Measurements from ENCODE around the gene SF1. TPM values are rescaled to one million over a fixed set of nuclear protein-coding genes. Genes with fewer than 3 reads are reported as not detected.

SF1 gene
- total and polyA plus RNA-seq, 9 of the 15 experiments (the other 6 are each of a cell fraction or from before 2014, with no cell fraction given), result 13.1 to 334 (median 111) TPM

DNA sequence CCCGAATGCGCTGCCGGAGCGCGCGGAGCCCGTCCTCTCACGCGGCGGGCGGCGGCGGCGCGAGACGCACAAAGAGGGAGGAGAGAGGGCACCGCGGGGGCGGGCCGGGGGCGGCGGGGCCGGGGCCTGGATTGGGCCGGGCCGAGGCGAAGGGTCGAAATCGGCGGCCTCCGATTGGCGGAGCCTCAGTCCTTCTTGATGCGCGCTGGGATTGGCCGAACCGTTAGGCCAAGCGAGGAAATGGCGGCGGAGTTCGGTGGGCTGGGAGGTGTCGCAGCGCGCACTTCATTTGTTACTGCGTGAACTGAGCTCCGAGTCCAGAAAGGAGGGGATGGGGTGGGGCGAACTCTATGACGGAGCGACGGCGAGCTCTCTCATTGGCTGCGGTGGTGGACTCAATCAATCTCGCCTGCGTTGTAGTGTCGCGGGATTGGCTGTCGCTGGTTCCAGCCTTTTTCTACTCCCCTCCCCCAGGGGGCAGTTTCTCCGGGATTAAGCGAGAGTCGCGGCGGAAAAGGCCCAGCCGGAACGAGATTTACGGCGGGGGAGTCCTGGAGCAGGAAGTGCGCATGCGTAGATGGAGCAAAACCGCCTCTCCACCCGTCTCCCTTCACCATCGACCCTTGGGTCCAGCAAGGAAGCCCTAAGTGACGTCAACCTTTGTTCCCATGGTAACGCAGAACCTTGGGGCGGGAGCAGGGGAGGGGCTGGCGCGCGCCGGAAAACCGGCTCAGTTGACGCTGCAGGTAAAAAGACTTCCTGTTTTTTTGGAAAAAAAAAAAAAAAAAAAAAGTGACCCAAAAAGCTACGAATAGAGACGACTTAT lies at the start of gene SF1 (continued):
- TF ChIP-seq POLR2A (conservative IDR thresholded peaks at IDR 0.05) (peak; percentile 89), ZBTB9 (CRISPR knock-in tag; IDR thresholded peaks at IDR 0.05) (no peak), POLR2H (tag; IDR thresholded peaks at IDR 0.05; ENCODE audit: low read depth) (peak; percentile 93), CHD7 (IDR thresholded peaks at IDR 0.05; ENCODE audit: low read depth, low read length) (no peak), CC2D1A (IDR thresholded peaks at IDR 0.05) (peak; percentile 20; the same call in 1 of the 2 replicates)
- TF ChIP-seq, protein P1, sequence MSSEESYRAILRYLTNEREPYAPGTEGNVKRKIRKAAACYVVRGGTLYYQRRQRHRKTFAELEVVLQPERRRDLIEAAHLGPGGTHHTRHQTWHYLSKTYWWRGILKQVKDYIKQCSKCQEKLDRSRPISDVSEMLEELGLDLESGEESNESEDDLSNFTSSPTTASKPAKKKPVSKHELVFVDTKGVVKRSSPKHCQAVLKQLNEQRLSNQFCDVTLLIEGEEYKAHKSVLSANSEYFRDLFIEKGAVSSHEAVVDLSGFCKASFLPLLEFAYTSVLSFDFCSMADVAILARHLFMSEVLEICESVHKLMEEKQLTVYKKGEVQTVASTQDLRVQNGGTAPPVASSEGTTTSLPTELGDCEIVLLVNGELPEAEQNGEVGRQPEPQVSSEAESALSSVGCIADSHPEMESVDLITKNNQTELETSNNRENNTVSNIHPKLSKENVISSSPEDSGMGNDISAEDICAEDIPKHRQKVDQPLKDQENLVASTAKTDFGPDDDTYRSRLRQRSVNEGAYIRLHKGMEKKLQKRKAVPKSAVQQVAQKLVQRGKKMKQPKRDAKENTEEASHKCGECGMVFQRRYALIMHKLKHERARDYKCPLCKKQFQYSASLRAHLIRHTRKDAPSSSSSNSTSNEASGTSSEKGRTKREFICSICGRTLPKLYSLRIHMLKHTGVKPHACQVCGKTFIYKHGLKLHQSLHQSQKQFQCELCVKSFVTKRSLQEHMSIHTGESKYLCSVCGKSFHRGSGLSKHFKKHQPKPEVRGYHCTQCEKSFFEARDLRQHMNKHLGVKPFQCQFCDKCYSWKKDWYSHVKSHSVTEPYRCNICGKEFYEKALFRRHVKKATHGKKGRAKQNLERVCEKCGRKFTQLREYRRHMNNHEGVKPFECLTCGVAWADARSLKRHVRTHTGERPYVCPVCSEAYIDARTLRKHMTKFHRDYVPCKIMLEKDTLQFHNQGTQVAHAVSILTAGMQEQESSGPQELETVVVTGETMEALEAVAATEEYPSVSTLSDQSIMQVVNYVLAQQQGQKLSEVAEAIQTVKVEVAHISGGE (CRISPR knock-in tag; IDR thresholded peaks at IDR 0.05), result peak in 1 of 3 experiments; percentile 91; a peak in 2 of 6 replicates
- TF ChIP-seq, protein P2, sequence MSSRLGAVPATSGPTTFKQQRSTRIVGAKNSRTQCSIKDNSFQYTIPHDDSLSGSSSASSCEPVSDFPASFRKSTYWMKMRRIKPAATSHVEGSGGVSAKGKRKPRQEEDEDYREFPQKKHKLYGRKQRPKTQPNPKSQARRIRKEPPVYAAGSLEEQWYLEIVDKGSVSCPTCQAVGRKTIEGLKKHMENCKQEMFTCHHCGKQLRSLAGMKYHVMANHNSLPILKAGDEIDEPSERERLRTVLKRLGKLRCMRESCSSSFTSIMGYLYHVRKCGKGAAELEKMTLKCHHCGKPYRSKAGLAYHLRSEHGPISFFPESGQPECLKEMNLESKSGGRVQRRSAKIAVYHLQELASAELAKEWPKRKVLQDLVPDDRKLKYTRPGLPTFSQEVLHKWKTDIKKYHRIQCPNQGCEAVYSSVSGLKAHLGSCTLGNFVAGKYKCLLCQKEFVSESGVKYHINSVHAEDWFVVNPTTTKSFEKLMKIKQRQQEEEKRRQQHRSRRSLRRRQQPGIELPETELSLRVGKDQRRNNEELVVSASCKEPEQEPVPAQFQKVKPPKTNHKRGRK (tag; IDR thresholded peaks at IDR 0.05), result no peak

Measured in K562 (cell line).